Left lung (tissue), 10 donors: ENCODE measurements around the gene SLC25A53. TPM values are rescaled to one million over a fixed set of nuclear protein-coding genes. Genes with fewer than 3 reads are reported as not detected.

Experiments used
- ATAC-seq: fragments of 200-7000 bp; cut with Tn5 transposase; one replicate; pipeline ENCODE4 v1.9.1; 2020; ENCODE audit warnings: moderate library complexity
- DNase-seq, 4 donors: peaks; one replicate each; pipeline ENCODE4 v3.0.0-alpha.2; 2013 to 2020
- H3K27ac ChIP-seq, 2 donors: fragments of 200-600 bp; sonication (generic) in 1 of 2; one replicate each; pipeline versions ENCODE4 v1.5.0 to v1.8.0; 2020 to 2021
- H3K27me3 ChIP-seq, 2 donors: fragments of 200-600 bp; sonication (generic) in 1 of 2; one replicate each; pipeline versions ENCODE4 v1.5.0 to v1.8.0; 2020 to 2021
- H3K36me3 ChIP-seq, 2 donors: fragments of 200-600 bp; sonication (generic) in 1 of 2; one replicate each; pipeline versions ENCODE4 v1.5.0 to v1.8.0; 2020 to 2021
- H3K4me1 ChIP-seq, 2 donors: fragments of 200-600 bp; one replicate each; pipeline ENCODE4 v1.8.0; 2021
- H3K4me3 ChIP-seq, 2 donors: fragments of 200-600 bp; sonication (generic) in 1 of 2; one replicate each; pipeline versions ENCODE4 v1.5.0 to v1.8.0; 2020 to 2021; ENCODE audit warnings: mild to moderate bottlenecking in 1 of 2
- H3K9me3 ChIP-seq, 2 donors: fragments of 200-600 bp; sonication (generic) in 1 of 2; one replicate each; pipeline versions ENCODE4 v1.5.0 to v1.8.0; 2020 to 2021
- CTCF ChIP-seq, 2 donors: fragments of 200-600 bp; sonication (generic) in 1 of 2; IDR thresholded peaks; one replicate each; pipeline versions ENCODE4 v1.5.0 to v1.8.0; 2021; ENCODE audit warnings: antibody characterized with exemption in 2 of 2
- intact Hi-C, 2 donors: fragments of 100-400 bp; cut with DNase I; formaldehyde crosslinking; loops; one replicate each; pipeline versions ENCODE4 v1.11.2 to v1.14.2; 2022
- polyA plus RNA-seq, 6 donors: library from polyadenylated mRNA; unstranded; fragments of 120-200 nt; gene quantifications; one replicate each; pipeline ENCODE4 v1.2.1, GENCODE V29; 2013; ENCODE audit not compliant: insufficient read length in 6 of 6
- total RNA-seq, 2 donors: library from RNA; stranded (reverse); fragmentation: NEBNext Ultra II Directional; extraction: Animal tissue kit (Norgen Biotek cat#: 25700); gene quantifications; one replicate each; pipeline ENCODE4 v1.2.1, GENCODE V29; 2021
- donor health status: DM: no; HTN: yes; CAD: no.
- donor health status: DM: no; HTN: no; CAD: no.

Gene SLC25A53
- total and polyA plus RNA-seq, 8 donors: 9.1 to 17.2 (median 13.3) TPM

GRCh38 chrX:104108955-104109354 lies 47.9 kb downstream of the SLC25A53 start:
- H3K27me3 ChIP-seq: peaks cover 3 to 16% of the 10 kb centered on the region in 2 donors
- intact Hi-C loops: no loop called here
- no peaks in the 10 kb centered on the region for H3K36me3 ChIP-seq
- DNase-seq (no peak), ATAC-seq (no peak)
- H3K4me3 ChIP-seq: no peak overlapping the region
- no peak overlapping the region for H3K27ac ChIP-seq
- no peaks in the 10 kb centered on the region for H3K4me1 ChIP-seq
- TF ChIP-seq CTCF (IDR thresholded peaks at IDR 0.05): no peak
- H3K9me3 ChIP-seq: no peaks in the 10 kb centered on the region

GRCh38 chrX:104105330-104106262 lies 51.2 kb downstream of the SLC25A53 start:
- Histone ChIP-seq H3K4me3 (no peak overlapping the region), H3K9me3 (no peaks in the 10 kb centered on the region), H3K4me1 (no peaks in the 10 kb centered on the region), H3K27me3 (no peaks in the 10 kb centered on the region), H3K27ac (no peak overlapping the region), H3K36me3 (no peaks in the 10 kb centered on the region)
- intact Hi-C loops: no loop called here
- ATAC-seq: no peak
- no peak for TF ChIP-seq CTCF (IDR thresholded peaks at IDR 0.05)
- no peak for DNase-seq

- ATAC-seq (no peak), DNase-seq (no peak)
- Histone ChIP-seq H3K4me3 (no peak overlapping the region), H3K27me3 (no peaks in the 10 kb centered on the region), H3K9me3 (no peaks in the 10 kb centered on the region), H3K4me1 (no peaks in the 10 kb centered on the region), H3K36me3 (no peaks in the 10 kb centered on the region), H3K27ac (no peak overlapping the region)
- TF ChIP-seq CTCF (IDR thresholded peaks at IDR 0.05): no peak
- intact Hi-C loops: no loop called here
These were observed 52.1 kb downstream of the SLC25A53 start for GRCh38 chrX:104104676-104105075.

- TF ChIP-seq CTCF (IDR thresholded peaks at IDR 0.05): no peak
- H3K36me3 ChIP-seq: no peaks in the 10 kb centered on the region
- H3K27me3 ChIP-seq: peaks cover 0 to 12% of the 10 kb centered on the region in 2 donors
- DNase-seq (no peak), ATAC-seq (no peak)
- no peak overlapping the region for H3K4me3 ChIP-seq
- H3K9me3 ChIP-seq: no peaks in the 10 kb centered on the region
- H3K4me1 ChIP-seq: no peaks in the 10 kb centered on the region
- H3K27ac ChIP-seq: no peak overlapping the region
- intact Hi-C loops: no loop called here
These were observed 57.9 kb downstream of the SLC25A53 start for GRCh38 chrX:104098919-104099318.

- H3K36me3 ChIP-seq: no peaks in the 10 kb centered on the region
- H3K9me3 ChIP-seq: no peaks in the 10 kb centered on the region
- no peaks in the 10 kb centered on the region for H3K4me1 ChIP-seq
- peak in 2 of 4 donors; percentile 34 to 67 for DNase-seq
- no peak overlapping the region for H3K4me3 ChIP-seq
- H3K27me3 ChIP-seq: peaks cover 0 to 12% of the 10 kb centered on the region in 2 donors
- peak; percentile 89 for ATAC-seq
- intact Hi-C loops: no loop called here
- peak; percentile 41 to 64 for TF ChIP-seq CTCF (IDR thresholded peaks at IDR 0.05)
- H3K27ac ChIP-seq: no peak overlapping the region
These were observed 58.5 kb downstream of the SLC25A53 start for GRCh38 chrX:104098151-104098808.
